Body of pancreas (tissue), 4 donors: ENCODE data around the gene ARHGDIB. TPM values are rescaled to one million over a fixed set of nuclear protein-coding genes. Genes with fewer than 3 reads are reported as not detected.

Experiments used
- ATAC-seq: fragments of 150-250 bp; one replicate; pipeline ENCODE4 v1.9.1; 2016
- DNase-seq, 4 donors: peaks; one replicate each; pipeline ENCODE4 v3.0.0-alpha.2; 2019
- H3K27ac ChIP-seq, 4 donors: fragments of 200-600 bp; sonication (generic); 1 replicate in 3 of 4; 2 replicates in 1 of 4; pipeline versions ENCODE4 v1.5.1 to v1.6.1; 2016 to 2019; ENCODE audit warnings: mild to moderate bottlenecking in 1 of 4, mixed read lengths in 1 of 4, moderate library complexity in 1 of 4
- H3K27me3 ChIP-seq, 2 donors: fragments of 200-600 bp; sonication (generic); one replicate each; pipeline ENCODE4 v1.6.0; 2016; ENCODE audit warnings: mild to moderate bottlenecking in 1 of 2
- H3K36me3 ChIP-seq, 2 donors: fragments of 200-600 bp; sonication (generic); replicated peaks in 1 of 2; 2 replicates each; pipeline ENCODE4 v1.5.1; 2016; ENCODE audit warnings: low read depth in 2 of 2; ENCODE audit not compliant: insufficient read depth in 1 of 2
- H3K4me1 ChIP-seq: fragments of 200-600 bp; sonication (generic); one replicate; pipeline ENCODE4 v1.6.0; 2016
- H3K4me3 ChIP-seq, 2 donors: fragments of 200-600 bp; sonication (generic); 1 replicate in 1 of 2; 2 replicates in 1 of 2; pipeline ENCODE4 v1.5.1; 2016 to 2019
- H3K9me3 ChIP-seq, 3 donors: fragments of 200-600 bp; sonication (generic); 1 replicate in 2 of 3; 2 replicates in 1 of 3; pipeline ENCODE4 v1.5.1; 2016
- CTCF ChIP-seq, 7 experiments: fragments of 450-650 bp in 4 of 7; fragments of 200-600 bp in 3 of 7; sonication (generic) in 3 of 7; IDR thresholded peaks; one replicate each; pipeline ENCODE4 v1.5.1; 2016 to 2019; ENCODE audit warnings: antibody characterized with exemption in 7 of 7
- POLR2A ChIP-seq, 3 donors: fragments of 450-650 bp; IDR thresholded peaks; one replicate each; pipeline ENCODE4 v1.6.1; 2016; ENCODE audit warnings: antibody characterized with exemption in 3 of 3, mild to moderate bottlenecking in 2 of 3
- WGBS, 2 donors: methylation state at CpG; one replicate each; pipeline ENCODE4 v1.1.5; 2017; 5-methylcytosine and 5-hydroxymethylcytosine counted together
- intact Hi-C: fragments of 100-400 bp; cut with DNase I; formaldehyde crosslinking; loops from one replicate; pipeline ENCODE4 v1.15.1; 2023
- total RNA-seq, 2 donors: library from RNA; depleted of rRNA; stranded (reverse); fragments of >200 nt; gene quantifications; one replicate each; pipeline ENCODE4 v1.1.0, GENCODE V29; 2016

The ARHGDIB gene
- total RNA-seq, 2 donors from 2014 or later: 19.8 to 36.6 TPM

- no peaks in the 10 kb centered on the region for H3K27me3 ChIP-seq
- H3K27ac ChIP-seq: no peak overlapping the region
- intact Hi-C loops: no loop called here
- ATAC-seq (no peak), DNase-seq (no peak)
- no peaks in the 10 kb centered on the region for H3K36me3 ChIP-seq
- no peak overlapping the region for H3K4me3 ChIP-seq
- 64 to 75% methylated on average over 5 of the region's 5 CpGs for WGBS, 2 donors
- H3K9me3 ChIP-seq: no peaks in the 10 kb centered on the region
- peaks cover 6% of the 10 kb centered on the region for H3K4me1 ChIP-seq
- TF ChIP-seq CTCF (IDR thresholded peaks at IDR 0.05) (no peak), POLR2A (IDR thresholded peaks at IDR 0.05) (no peak)
Measured at GRCh38 chr12:14957551-14958168, 3.7 kb downstream of the ARHGDIB start.

GRCh38 chr12:14956905-14957304, 4.5 kb downstream of the ARHGDIB start:
- peaks cover 6% of the 10 kb centered on the region for H3K4me1 ChIP-seq
- no peak for ATAC-seq
- H3K27me3 ChIP-seq: no peaks in the 10 kb centered on the region
- TF ChIP-seq CTCF (IDR thresholded peaks at IDR 0.05): no peak
- no peak for TF ChIP-seq POLR2A (IDR thresholded peaks at IDR 0.05)
- no peak for DNase-seq
- intact Hi-C loops: no loop called here
- no peak overlapping the region for H3K4me3 ChIP-seq
- no peaks in the 10 kb centered on the region for H3K36me3 ChIP-seq
- no peaks in the 10 kb centered on the region for H3K9me3 ChIP-seq
- no peak overlapping the region for H3K27ac ChIP-seq
- 73 to 78% methylated on average over 2 of the region's 2 CpGs for WGBS, 2 donors

GRCh38 chr12:14956024-14956891, 5.1 kb downstream of the ARHGDIB start:
- intact Hi-C loops: no loop called here
- H3K4me1 ChIP-seq: peaks cover 5% of the 10 kb centered on the region
- H3K9me3 ChIP-seq: no peaks in the 10 kb centered on the region
- TF ChIP-seq CTCF (IDR thresholded peaks at IDR 0.05): no peak
- no peak for TF ChIP-seq POLR2A (IDR thresholded peaks at IDR 0.05)
- no peaks in the 10 kb centered on the region for H3K27me3 ChIP-seq
- DNase-seq (no peak), ATAC-seq (no peak)
- 72 to 82% methylated on average over 9 of the region's 9 CpGs for WGBS, 2 donors
- H3K4me3 ChIP-seq: no peak overlapping the region
- no peaks in the 10 kb centered on the region for H3K36me3 ChIP-seq
- no peak overlapping the region for H3K27ac ChIP-seq

- H3K27me3 ChIP-seq: no peaks in the 10 kb centered on the region
- no peak overlapping the region for H3K4me3 ChIP-seq
- no peaks in the 10 kb centered on the region for H3K36me3 ChIP-seq
- intact Hi-C loops: no loop called here
- no peaks in the 10 kb centered on the region for H3K9me3 ChIP-seq
- TF ChIP-seq POLR2A (IDR thresholded peaks at IDR 0.05) (no peak), CTCF (IDR thresholded peaks at IDR 0.05) (no peak)
- no peak for DNase-seq
- no peak overlapping the region for H3K27ac ChIP-seq
- no peak for ATAC-seq
- WGBS, 2 donors: 81 to 84% methylated on average over 4 of the region's 4 CpGs
- H3K4me1 ChIP-seq: peaks cover 4% of the 10 kb centered on the region
Measured at GRCh38 chr12:14954269-14954668, 7.1 kb downstream of the ARHGDIB start.
